CD14-positive monocyte (primary cell): ENCODE data around the gene TAF10. TPM values are rescaled to one million over a fixed set of nuclear protein-coding genes. Genes with fewer than 3 reads are reported as not detected.

Experiments
- DNase-seq, 3 donors: peaks; one replicate each; pipeline ENCODE4 v3.0.0-alpha.2; 2011 to 2022
- H2AFZ ChIP-seq: 2 replicates; pipeline ENCODE4 v1.6.0; 2012; ENCODE audit warnings: mild to moderate bottlenecking, low read depth, low read length, inconsistent platforms; ENCODE audit not compliant: insufficient read depth, poor library complexity, severe bottlenecking
- H3K27ac ChIP-seq, 2 donors: 1 replicate in 1 of 2; 2 replicates in 1 of 2; pipeline ENCODE4 v1.5.1; 2012 to 2013; ENCODE audit warnings: low read length in 2 of 2, control low read depth in 1 of 2, inconsistent platforms in 1 of 2, low read depth in 1 of 2, mild to moderate bottlenecking in 1 of 2
- H3K27me3 ChIP-seq, 2 donors: one replicate each; pipeline versions ENCODE4 v1.6.0 to v1.6.1; 2011 to 2013; ENCODE audit warnings: low read length in 2 of 2; ENCODE audit not compliant: control insufficient read depth in 2 of 2, insufficient read depth in 2 of 2
- H3K36me3 ChIP-seq, 2 donors: replicated peaks in 1 of 2; 1 replicate in 1 of 2; 2 replicates in 1 of 2; pipeline versions ENCODE4 v1.5.1 to v1.6.1; 2012 to 2013; ENCODE audit warnings: low read length in 2 of 2, control low read depth in 1 of 2, inconsistent platforms in 1 of 2, mild to moderate bottlenecking in 1 of 2; ENCODE audit not compliant: insufficient read depth in 2 of 2, control insufficient read depth in 1 of 2
- H3K4me1 ChIP-seq, 2 donors: 1 replicate in 1 of 2; 2 replicates in 1 of 2; pipeline versions ENCODE4 v1.5.1 to v1.6.1; 2012 to 2013; ENCODE audit warnings: low read length in 2 of 2, control low read depth in 1 of 2, inconsistent platforms in 1 of 2, mild to moderate bottlenecking in 1 of 2, moderate library complexity in 1 of 2; ENCODE audit not compliant: insufficient read depth in 2 of 2, control insufficient read depth in 1 of 2
- H3K4me2 ChIP-seq: replicated peaks from 2 replicates; pipeline ENCODE3; 2012; ENCODE audit warnings: low read length, moderate library complexity, mild to moderate bottlenecking; ENCODE audit not compliant: poor library complexity, severe bottlenecking; ENCODE audit errors: extremely low read depth
- H3K4me3 ChIP-seq, 3 experiments: fragments of 200-600 bp in 1 of 3; sonication (generic) in 1 of 3; replicated peaks in 1 of 3; 1 replicate in 2 of 3; 2 replicates in 1 of 3; pipeline ENCODE4 v1.5.1; 2011 to 2013; ENCODE audit warnings: low read length in 3 of 3, mild to moderate bottlenecking in 3 of 3, control low read depth in 2 of 3, low read depth in 2 of 3, inconsistent platforms in 1 of 3, moderate library complexity in 1 of 3
- H3K79me2 ChIP-seq: 2 replicates; pipeline ENCODE4 v1.6.0; 2012; ENCODE audit warnings: mild to moderate bottlenecking, control low read depth, inconsistent platforms, low read length, moderate library complexity; ENCODE audit not compliant: insufficient read depth
- H3K9ac ChIP-seq: 2 replicates; pipeline ENCODE4 v1.6.0; 2017; ENCODE audit warnings: low read length, mild to moderate bottlenecking; ENCODE audit not compliant: insufficient read depth, poor library complexity, severe bottlenecking
- H3K9me3 ChIP-seq, 2 donors: replicated peaks in 1 of 2; 1 replicate in 1 of 2; 2 replicates in 1 of 2; pipeline versions ENCODE4 v1.5.1 to v1.6.1; 2012 to 2013; ENCODE audit warnings: low read length in 2 of 2, control low read depth in 1 of 2; ENCODE audit not compliant: control insufficient read depth in 1 of 2, insufficient read depth in 1 of 2
- H4K20me1 ChIP-seq: 2 replicates; pipeline ENCODE4 v1.6.0; 2012; ENCODE audit warnings: mild to moderate bottlenecking, low read length, control low read depth, moderate library complexity; ENCODE audit not compliant: insufficient read depth
- H3K27ac Mint-ChIP-seq, 7 donors: one replicate each; pipeline ENCODE4 v1.8.0; 2020; ENCODE audit warnings: mild to moderate bottlenecking in 7 of 7, mixed read lengths in 7 of 7, moderate library complexity in 6 of 7, inconsistent platforms in 2 of 7
- H3K27me3 Mint-ChIP-seq, 3 donors: one replicate each; pipeline ENCODE4 v1.8.0; 2021 to 2022; ENCODE audit warnings: low read depth in 3 of 3, mild to moderate bottlenecking in 3 of 3, mixed read lengths in 3 of 3, moderate library complexity in 3 of 3, inconsistent platforms in 1 of 3
- H3K36me3 Mint-ChIP-seq, 2 donors: one replicate each; pipeline ENCODE4 v1.8.0; 2020; ENCODE audit warnings: mixed read lengths in 2 of 2, inconsistent platforms in 1 of 2, mild to moderate bottlenecking in 1 of 2
- H3K4me1 Mint-ChIP-seq: one replicate; pipeline ENCODE4 v1.8.0; 2020; ENCODE audit warnings: mild to moderate bottlenecking, mixed read lengths
- H3K4me3 Mint-ChIP-seq, 2 donors: one replicate each; pipeline ENCODE4 v1.8.0; 2020; ENCODE audit warnings: mild to moderate bottlenecking in 2 of 2, mixed read lengths in 2 of 2, moderate library complexity in 1 of 2
- H3K9me3 Mint-ChIP-seq, 7 donors: one replicate each; pipeline ENCODE4 v1.8.0; 2020 to 2022; ENCODE audit warnings: mixed read lengths in 7 of 7, mild to moderate bottlenecking in 6 of 7, moderate library complexity in 6 of 7, inconsistent platforms in 2 of 7
- WGBS: methylation state at CpG from one replicate; pipeline ENCODE4 v1.1.5; 2013; ENCODE audit warnings: missing lambda C conversion rate; ENCODE audit not compliant: insufficient coverage; 5-methylcytosine and 5-hydroxymethylcytosine counted together
- intact Hi-C, 2 donors: fragments of 100-400 bp; cut with micrococcal nuclease; formaldehyde crosslinking; loops; one replicate each; pipeline versions ENCODE4 v1.15.0 to v1.15.1; 2023
- polyA plus RNA-seq, 3 donors: library from polyadenylated mRNA; depleted of rRNA in 1 of 3; unstranded in 2 of 3; stranded (reverse) in 1 of 3; fragments of 300-500 nt in 2 of 3; fragments of >200 nt in 1 of 3; fragmentation: Illumina TruSeq in 2 of 3; gene quantifications; 1 replicate in 2 of 3; 2 replicates in 1 of 3; pipeline ENCODE4 v1.2.3, GENCODE V29; 2012 to 2021
- TF ChIP-seq, protein P1 (sequence below): fragments of 200-600 bp; IDR thresholded peaks from one replicate; pipeline ENCODE4 v1.8.0; 2022; ENCODE audit warnings: antibody characterized with exemption, mild to moderate bottlenecking

The TAF10 gene
- polyA plus RNA-seq, 3 donors, result 137 to 233 (median 232) TPM

DNA sequence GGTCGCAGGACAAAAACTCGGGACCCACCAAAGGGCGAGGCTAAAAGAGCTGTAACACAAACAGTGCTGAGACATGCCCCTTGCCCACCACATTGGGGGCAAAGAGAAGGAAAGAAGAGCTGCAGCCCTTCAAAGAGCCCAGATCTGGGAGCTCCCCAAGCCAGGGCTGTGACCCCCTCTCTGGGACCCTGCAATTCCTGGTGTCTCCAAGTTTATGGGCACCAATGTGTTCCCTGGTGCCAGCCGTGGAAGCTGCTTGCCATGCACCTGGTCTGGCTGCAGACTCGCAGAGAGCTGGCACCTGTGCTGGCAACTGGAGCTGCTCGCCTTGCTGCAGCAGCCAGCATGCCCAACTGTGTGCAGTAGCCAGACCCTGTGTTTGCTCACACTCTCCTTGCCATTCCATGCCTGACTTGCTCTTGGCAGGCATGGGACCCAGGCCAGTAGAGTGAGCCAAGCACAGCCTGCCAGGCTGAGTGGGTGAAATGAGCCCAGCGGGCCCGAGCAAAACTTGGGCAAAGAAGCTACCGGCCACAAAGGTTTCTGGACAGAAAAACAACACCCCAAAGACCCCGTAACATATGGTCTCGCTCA lies 24.6 kb downstream of the TAF10 start:
- no peaks in the 10 kb centered on the region for H3K4me1 ChIP-seq
- no peaks in the 10 kb centered on the region for H3K27me3 ChIP-seq
- H4K20me1 ChIP-seq, result no peaks in the 10 kb centered on the region
- peaks cover 6 to 12% of the 10 kb centered on the region in 2 donors for H3K9me3 ChIP-seq
- H3K9ac ChIP-seq, result no peak overlapping the region
- TF ChIP-seq, protein P1, sequence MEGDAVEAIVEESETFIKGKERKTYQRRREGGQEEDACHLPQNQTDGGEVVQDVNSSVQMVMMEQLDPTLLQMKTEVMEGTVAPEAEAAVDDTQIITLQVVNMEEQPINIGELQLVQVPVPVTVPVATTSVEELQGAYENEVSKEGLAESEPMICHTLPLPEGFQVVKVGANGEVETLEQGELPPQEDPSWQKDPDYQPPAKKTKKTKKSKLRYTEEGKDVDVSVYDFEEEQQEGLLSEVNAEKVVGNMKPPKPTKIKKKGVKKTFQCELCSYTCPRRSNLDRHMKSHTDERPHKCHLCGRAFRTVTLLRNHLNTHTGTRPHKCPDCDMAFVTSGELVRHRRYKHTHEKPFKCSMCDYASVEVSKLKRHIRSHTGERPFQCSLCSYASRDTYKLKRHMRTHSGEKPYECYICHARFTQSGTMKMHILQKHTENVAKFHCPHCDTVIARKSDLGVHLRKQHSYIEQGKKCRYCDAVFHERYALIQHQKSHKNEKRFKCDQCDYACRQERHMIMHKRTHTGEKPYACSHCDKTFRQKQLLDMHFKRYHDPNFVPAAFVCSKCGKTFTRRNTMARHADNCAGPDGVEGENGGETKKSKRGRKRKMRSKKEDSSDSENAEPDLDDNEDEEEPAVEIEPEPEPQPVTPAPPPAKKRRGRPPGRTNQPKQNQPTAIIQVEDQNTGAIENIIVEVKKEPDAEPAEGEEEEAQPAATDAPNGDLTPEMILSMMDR, result no peak
- no peak overlapping the region for H3K27ac ChIP-seq
- peaks cover 44 to 70% of the 10 kb centered on the region in 2 donors for H3K36me3 Mint-ChIP-seq
- H3K4me2 ChIP-seq, result no peak overlapping the region
- intact Hi-C loops, result no loop called here
- H3K79me2 ChIP-seq, result no peaks in the 10 kb centered on the region
- H3K4me1 Mint-ChIP-seq, result no peaks in the 10 kb centered on the region
- no peaks in the 10 kb centered on the region for H3K27me3 Mint-ChIP-seq
- no peak overlapping the region for H3K4me3 Mint-ChIP-seq
- H2AFZ ChIP-seq, result no peak overlapping the region
- H3K27ac Mint-ChIP-seq, result no peak overlapping the region
- no peak overlapping the region for H3K4me3 ChIP-seq
- WGBS, result over 99% methylated on average over 8 of the region's 11 CpGs
- H3K9me3 Mint-ChIP-seq, result peaks cover 15 to 25% (median 23%) of the 10 kb centered on the region in 7 donors
- H3K36me3 ChIP-seq, result peaks cover 12 to 34% of the 10 kb centered on the region in 2 donors
- no peak for DNase-seq

DNA sequence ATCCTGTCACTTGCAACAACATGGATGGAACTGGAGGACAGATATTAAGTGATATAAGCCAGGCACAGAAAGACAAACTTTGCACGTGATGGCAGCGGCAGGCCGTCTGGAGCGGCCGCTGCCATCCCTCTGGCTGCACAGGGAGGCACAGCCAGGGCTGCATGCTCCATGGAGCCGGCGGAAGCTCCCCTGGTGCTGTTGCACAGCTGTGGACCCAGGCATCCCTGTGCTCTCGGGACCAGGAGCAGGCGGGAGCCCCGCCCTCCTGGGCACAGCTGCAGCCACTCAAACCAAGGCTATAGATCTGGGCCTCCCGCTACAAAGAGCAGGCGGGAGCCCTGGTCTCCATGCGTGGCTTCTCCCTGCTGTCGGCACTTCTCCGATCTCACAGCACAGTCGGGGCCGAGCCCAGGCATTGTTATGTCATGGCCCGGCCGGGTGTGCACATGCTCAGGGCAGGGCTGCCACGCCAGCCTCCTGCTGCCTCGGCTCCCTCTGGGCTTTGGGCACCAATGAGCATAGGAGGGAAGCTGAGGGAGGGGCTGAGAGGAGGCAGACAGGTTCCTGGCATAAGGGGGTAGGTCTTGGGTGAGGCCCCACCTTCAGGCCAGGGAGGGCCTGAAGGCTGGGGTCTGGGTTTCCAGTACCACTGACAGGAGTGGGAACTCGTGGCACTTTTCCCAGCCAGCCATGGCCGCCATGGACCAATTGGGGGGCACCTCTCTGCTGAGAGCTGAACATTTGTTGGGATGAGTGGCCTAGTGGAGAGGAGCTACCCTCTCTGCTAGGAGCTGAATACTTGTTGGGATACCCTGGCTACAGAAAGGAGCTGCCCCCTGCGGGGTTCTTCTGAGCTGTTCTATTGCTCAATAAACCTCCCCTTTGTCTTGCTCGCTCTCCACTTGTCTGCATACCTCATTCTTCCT lies 25.3 kb downstream of the TAF10 start:
- Mint-ChIP-seq H3K27me3 (no peaks in the 10 kb centered on the region), H3K4me1 (no peaks in the 10 kb centered on the region), H3K9me3 (peaks cover 16 to 27% (median 23%) of the 10 kb centered on the region in 7 donors), H3K27ac (no peak overlapping the region), H3K4me3 (no peak overlapping the region), H3K36me3 (peaks cover 36 to 66% of the 10 kb centered on the region in 2 donors)
- TF ChIP-seq, protein P1, result no peak
- Histone ChIP-seq H3K9me3 (peaks cover 6 to 12% of the 10 kb centered on the region in 2 donors), H4K20me1 (no peaks in the 10 kb centered on the region), H3K4me2 (no peak overlapping the region), H3K27ac (no peak overlapping the region), H3K9ac (no peak overlapping the region), H3K27me3 (no peaks in the 10 kb centered on the region), H3K36me3 (peaks cover 9 to 26% of the 10 kb centered on the region in 2 donors), H2AFZ (no peak overlapping the region), H3K79me2 (no peaks in the 10 kb centered on the region), H3K4me1 (no peaks in the 10 kb centered on the region), H3K4me3 (no peak overlapping the region)
- no peak for DNase-seq
- intact Hi-C loops, result no loop called here
- WGBS, result 95% methylated on average over 25 of the region's 25 CpGs
